Measurements from ENCODE around the gene ESF1. TPM values are rescaled to one million over a fixed set of nuclear protein-coding genes. Genes with fewer than 3 reads are reported as not detected.

ESF1 gene
- 4.4 and 9.3 TPM in 2 replicates for total RNA-seq

DNA sequence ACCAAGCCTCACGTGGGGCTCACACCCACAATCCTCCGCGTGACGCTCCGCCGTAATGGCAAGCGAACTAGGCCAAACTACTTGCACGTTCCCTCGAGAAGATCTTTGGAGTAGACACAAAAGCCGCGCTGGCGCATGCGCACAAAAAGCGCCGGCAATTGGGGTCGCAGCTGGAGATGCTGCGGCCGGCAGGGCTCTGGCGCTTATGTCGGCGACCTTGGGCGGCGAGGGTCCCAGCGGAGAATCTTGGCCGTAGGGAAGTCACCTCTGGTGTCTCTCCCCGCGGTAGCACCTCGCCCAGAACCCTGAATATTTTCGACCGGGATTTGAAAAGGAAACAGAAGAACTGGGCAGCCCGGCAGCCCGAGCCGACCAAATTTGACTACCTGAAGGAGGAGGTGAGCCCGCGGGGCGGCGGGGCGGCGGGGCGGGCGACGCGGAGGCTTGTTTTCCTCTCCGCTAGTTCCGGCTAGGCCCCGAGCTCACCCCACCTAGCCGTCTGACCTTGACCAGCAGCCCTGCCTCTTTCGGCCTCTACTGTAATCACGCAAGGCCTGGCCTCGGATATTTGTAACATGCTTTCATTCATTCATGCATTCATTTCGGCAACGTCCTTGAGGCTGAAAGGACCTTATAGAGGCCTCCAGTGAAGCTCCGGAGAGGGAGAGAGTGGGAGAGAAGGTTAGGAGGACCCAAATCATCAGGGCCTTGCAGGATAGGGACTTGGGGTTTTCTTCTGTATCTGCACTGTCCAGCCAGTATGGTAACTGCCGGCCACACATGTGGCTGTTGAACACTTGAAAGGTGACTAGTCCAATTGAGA, at the start of gene ESF1, which contains the start of gene NDUFAF5:
Gene ESF1, minus strand, starts transcription at position 27 of the 823 bp plus-strand sequence. CDS start 1,779 bp downstream, outside the sequence.
Gene NDUFAF5, plus strand, starts transcription at position 136 of the 823 bp plus-strand sequence. Its CDS starts 41 bp downstream, at position 177.
- DNase-seq (ENCODE audit: low read depth in 2 of 2): peak; percentile 98

DNA sequence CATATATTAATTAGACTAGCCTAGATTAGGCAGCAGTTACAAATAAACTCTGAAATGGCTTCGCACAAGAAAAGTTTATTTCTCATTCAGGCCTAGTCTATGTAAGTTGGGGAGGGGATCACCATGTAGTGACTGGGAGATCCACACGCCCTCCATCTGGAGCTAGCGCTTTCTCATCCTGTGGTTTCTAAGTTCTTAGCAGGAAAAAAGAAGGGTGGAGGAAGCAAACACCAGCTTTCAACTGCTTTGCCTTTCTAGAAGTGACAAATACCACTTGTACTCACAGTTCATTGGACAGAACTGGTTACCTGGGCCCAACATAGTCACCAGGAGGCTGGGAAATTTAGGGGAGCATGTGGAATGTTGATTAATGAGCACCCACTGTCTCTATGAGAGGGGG, 46.8 kb upstream of the ESF1 start:
- no peak for DNase-seq (ENCODE audit: low read depth in 2 of 2)

DNA sequence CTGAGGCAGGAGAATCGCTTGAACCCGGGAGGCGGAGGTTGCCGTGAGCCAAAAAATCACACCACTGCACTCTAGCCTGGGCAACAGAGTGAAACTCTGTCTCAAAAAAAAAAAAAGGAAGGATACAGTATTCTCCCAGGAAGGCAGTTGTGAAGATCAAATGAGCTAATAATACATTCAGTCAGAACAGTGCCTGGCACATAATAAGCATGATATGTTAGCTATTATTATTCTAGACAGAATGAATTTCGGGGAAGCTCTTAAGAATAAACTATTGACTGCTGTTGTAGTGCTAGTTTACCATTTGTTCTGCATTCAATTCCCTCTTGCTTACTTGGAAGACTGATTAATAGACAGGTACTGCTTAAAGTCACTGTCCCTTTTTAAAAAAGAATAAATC, 40.7 kb upstream of the ESF1 start:
- no peak for DNase-seq (ENCODE audit: low read depth in 2 of 2)

DNA sequence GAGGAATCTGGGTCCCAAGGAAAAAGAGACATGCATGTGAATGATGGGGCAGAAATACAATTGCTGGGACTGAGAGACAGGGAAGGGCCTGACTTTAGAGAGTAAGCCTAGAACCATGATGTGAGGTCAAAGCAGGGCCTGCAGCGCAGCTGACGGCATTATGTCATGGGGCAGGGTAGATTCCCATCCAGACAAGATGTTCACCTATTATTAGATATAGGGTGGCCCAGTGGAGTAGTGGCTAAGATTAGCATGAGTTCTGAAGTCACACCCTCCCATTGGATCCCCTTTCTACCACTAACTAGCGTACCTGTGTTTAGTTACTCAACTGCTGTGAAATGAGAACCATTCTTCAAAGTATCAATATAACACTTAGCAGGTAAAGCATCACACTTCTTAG, 39.7 kb upstream of the ESF1 start:
- DNase-seq (ENCODE audit: low read depth in 2 of 2): no peak

DNA sequence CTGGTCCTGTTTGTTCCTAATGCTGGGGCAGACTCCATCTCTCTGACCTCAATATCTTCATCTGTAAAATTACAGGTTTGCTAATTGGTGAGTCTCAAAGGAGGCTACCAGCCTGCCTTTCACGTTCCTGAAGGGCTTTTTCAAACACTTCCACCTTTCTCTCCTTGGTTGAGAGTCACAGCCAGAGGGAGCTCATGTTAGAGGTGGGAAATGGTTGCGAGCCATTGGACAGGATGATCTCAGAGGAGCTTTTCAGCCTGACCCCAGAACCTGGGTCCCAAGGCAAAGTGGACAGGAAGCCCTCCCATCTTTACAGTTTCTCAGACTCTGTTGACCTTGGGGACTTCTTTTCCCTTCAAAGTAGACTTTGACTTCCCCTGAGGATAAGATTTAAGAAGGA, 37.7 kb upstream of the ESF1 start:
- DNase-seq (ENCODE audit: low read depth in 2 of 2): no peak

DNA sequence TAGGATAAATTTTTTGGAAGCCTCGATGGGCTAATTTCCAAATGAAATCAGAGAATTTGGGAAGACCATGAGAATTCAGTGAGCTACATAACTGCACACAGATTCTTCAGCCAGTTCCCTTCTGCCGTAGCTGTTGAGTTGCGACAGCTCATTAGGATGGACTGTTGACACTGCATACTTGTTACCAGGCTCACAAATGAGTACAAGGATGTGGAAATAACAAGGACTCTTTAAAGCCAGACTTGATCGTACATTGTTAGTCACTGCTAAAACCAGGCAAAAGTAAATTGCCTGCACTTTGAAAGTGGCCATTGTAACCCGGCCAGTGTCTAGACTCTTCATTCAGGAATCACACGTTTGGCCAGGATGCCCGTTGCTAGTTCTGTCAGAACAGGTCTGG, 37.2 kb upstream of the ESF1 start:
- no peak for DNase-seq (ENCODE audit: low read depth in 2 of 2)

GRCh38 chr20:13819885-13820645, 35.3 kb upstream of the ESF1 start:
- peak; percentile 54 to 69 for DNase-seq (ENCODE audit: low read depth in 2 of 2)

DNA sequence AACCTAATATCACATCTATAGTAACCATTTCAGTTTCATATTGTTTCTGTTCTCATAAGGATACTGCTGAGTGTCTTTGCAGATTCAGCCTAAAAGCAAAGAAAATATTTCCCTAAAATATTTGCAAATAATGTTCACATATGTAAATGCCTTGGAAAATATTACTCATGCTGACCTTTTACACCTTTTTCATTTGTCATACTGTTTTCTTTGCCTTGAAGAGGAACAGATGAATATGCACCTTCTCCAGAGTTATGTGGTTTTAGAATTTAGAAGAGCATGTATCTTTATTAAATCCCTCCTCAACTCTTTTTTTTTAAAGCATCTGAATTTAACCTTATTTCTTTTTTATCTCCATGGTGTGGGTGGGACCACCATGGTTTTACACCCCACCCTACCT, 32.6 kb upstream of the ESF1 start:
- DNase-seq (ENCODE audit: low read depth in 2 of 2): peak; percentile 28 to 58

GRCh38 chr20:13816757-13817156, 32.0 kb upstream of the ESF1 start:
- no peak for DNase-seq (ENCODE audit: low read depth in 2 of 2)

DNA sequence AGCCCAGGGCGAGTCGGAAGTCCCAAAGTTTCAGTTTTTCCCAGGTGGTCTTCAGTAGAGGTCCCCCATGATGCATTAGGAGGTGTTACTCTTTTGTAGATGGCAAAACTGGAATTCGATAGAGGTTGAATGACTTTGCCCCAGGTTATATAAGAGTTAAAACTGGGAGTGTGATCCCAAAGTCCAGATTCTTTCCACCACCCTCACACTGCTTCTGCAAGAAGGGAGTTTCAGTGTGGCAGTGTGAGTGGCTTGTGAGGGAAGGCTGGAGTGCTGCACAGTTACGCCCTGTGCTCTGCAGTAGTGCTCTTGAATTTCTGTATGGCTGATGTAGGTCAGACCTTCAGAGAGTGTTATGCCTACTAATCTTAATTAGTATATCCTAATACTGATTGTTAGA, 30.0 kb upstream of the ESF1 start:
- DNase-seq (ENCODE audit: low read depth in 2 of 2): no peak

GRCh38 chr20:13813910-13814309, 29.2 kb upstream of the ESF1 start:
- no peak for DNase-seq (ENCODE audit: low read depth in 2 of 2)

DNA sequence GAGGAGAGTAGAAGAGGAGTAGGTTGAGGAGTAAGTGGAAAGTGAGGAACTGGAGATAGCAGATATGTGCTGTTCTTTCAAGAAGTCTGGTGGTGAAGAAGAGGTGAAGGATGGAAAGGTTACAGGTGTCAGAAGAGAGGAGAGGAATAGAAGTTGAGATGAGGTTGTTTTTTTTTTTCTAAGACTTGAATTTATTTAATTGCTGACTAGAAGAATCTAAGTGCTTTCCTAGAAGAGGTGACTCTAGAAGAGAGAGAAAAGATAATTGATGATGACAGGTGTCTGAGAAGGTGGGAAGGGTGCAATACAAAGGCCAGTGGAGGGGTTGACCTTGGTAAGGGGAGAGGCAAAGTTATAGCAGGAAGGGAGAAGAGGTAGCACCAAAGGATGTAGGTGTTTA, 25.7 kb upstream of the ESF1 start:
- no peak for DNase-seq (ENCODE audit: low read depth in 2 of 2)

DNA sequence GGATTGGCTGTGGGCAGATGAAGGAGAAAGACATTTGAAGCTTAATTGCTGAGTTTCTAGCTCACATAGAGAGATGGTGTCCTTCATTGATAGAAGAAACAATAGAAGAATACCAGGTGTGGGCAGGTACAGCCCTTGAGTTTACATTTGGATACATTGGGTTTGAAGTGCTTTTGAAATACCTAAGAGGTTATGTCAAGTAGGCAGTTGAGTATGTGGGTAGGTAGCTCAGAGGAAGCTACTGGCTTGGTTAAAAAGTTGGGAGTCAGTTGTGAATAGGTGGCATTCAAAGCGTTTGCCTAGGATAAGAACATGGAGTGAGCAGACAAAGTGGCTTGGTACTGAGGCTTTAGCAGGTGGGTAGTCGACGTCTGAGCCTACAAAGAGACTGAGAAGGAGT, 25.1 kb upstream of the ESF1 start:
- DNase-seq (ENCODE audit: low read depth in 2 of 2): no peak

GRCh38 chr20:13809373-13809772, 24.7 kb upstream of the ESF1 start:
- no peak for DNase-seq (ENCODE audit: low read depth in 2 of 2)

GRCh38 chr20:13800728-13801134, 16.0 kb upstream of the ESF1 start:
- peak; percentile 75 to 77 for DNase-seq (ENCODE audit: low read depth in 2 of 2)

- DNase-seq (ENCODE audit: low read depth in 2 of 2): no peak
Observed at GRCh38 chr20:13799974-13800373, 15.3 kb upstream of the ESF1 start.

GRCh38 chr20:13799040-13799439, 14.3 kb upstream of the ESF1 start:
- DNase-seq (ENCODE audit: low read depth in 2 of 2): no peak

DNA sequence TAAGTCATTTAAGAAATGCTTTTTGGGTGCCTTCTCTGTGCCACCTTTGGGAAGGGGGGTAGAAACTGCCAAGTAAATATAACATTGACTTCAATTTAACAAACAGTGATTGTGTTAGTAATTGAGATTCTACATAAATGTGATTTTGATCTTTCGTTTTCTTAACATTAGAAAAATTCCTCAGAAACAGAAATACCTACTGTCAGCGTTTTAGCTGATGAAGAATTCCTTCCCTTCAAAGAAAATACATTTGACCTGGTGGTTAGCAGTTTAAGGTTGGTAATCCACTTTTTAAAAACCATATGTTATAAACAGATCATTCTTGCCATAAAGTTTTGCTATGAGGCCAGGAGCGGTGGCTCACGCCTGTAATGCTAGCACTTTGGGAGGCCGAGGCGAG, 9.9 kb upstream of the ESF1 start:
- DNase-seq (ENCODE audit: low read depth in 2 of 2): no peak

GRCh38 chr20:13793001-13793400, 8.3 kb upstream of the ESF1 start:
- DNase-seq (ENCODE audit: low read depth in 2 of 2): peak in 1 of 2 donors; percentile 65

GRCh38 chr20:13791540-13792459, 7.1 kb upstream of the ESF1 start:
- DNase-seq (ENCODE audit: low read depth in 2 of 2): no peak

DNA sequence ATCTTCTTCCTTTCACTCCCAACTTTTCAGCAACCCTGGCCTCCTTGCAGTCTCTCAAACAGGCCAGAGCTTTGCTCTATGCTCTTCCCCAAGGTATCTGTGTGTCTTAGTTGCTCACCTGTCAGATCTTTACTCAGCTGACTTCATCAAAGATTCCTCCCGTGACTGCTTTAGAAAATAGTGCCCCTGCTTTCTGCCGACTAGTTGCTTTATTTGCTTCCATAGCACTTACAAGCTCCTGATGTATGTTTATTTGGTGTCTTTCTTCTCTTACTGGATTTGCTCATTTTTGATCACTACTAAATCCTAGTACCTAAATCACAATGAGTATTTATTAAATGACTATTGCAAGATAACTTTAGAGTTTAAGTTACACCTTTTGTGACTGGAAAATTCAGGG, 6.0 kb upstream of the ESF1 start:
- DNase-seq (ENCODE audit: low read depth in 2 of 2): no peak

Measured in lung microvascular endothelial cell (primary cell).